Measurements from ENCODE around the gene TSFM. TPM values are rescaled to one million over a fixed set of nuclear protein-coding genes. Genes with fewer than 3 reads are reported as not detected.

The TSFM gene
- total RNA-seq, 4 donors from 2014 or later, result 1.4 to 23.2 (median 18.9) TPM

DNA sequence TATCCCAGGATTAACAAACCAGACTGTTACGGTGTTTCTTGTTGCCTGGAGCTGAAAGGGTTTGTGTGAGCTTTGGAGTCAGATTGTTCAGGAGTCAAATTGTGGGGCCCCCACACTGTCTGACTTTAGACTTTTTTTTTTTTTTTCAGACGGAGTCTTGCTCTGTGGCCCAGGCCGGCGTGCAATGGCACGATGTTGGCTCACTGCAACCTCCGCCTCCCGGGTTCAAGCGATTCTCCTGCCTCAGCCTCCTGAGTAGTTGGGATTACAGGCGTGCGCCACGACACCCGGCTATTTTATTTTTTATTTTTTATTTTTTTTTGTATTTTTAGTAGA lies 847 bp downstream of the TSFM start:
- intact Hi-C loops (cut with DNase I; ENCODE audit: low total_unique reads), result no loop called here
- in situ Hi-C loops (cut with MboI; ENCODE audit: low pct_ligation_motif_present in 1 of 4, low pct_unique_long_range_greater_than_20kb in 1 of 4, low sequenced_read_pairs in 3 of 4), result no loop called here
- Histone ChIP-seq H3K36me3 (peaks cover 0 to 23% (median 10%) of the 10 kb centered on the region in 4 donors), H3K27ac (peak overlapping the region in 2 of 4 donors; percentile 78 to 80), H3K4me3 (peak overlapping the region; percentile 77 to 98 (median 87)), H3K27me3 (no peaks in the 10 kb centered on the region), H3K4me1 (peaks cover 11 to 21% (median 14%) of the 10 kb centered on the region in 4 donors), H3K9me3 (no peaks in the 10 kb centered on the region)
- DNase-seq, result no peak
- WGBS, 2 donors (ENCODE audit: low coverage in 1 of 2), result 87 to 89% methylated on average over 11 to 12 of the region's 12 CpGs
- TF ChIP-seq POLR2A (IDR thresholded peaks at IDR 0.05) (no peak), EP300 (IDR thresholded peaks at IDR 0.05; ENCODE audit: low read depth) (no peak), POLR2AphosphoS5 (IDR thresholded peaks at IDR 0.05) (no peak), CTCF (IDR thresholded peaks at IDR 0.05) (no peak)

DNA sequence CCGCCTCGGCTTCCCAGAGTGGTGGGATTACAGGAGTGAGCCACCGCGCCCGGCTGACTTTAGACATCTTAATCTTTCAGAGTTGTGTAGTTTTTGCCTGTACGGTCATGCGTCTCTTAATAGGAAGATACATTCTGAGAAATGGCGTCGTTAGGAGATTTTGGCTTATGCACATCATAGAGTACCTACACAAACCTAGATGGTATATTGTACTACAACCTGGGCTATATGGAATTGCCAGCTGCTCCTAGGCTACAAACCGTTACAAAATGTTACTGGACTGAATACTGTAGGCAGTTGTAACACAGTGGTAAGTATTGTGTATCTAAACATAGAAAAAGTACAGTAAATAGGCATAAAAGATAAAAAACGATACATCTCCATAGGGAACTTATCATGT lies 1.3 kb downstream of the TSFM start:
- intact Hi-C loops (cut with DNase I; ENCODE audit: low total_unique reads), result no loop called here
- in situ Hi-C loops (cut with MboI; ENCODE audit: low pct_ligation_motif_present in 1 of 4, low pct_unique_long_range_greater_than_20kb in 1 of 4, low sequenced_read_pairs in 3 of 4), result no loop called here
- peaks cover 0 to 23% (median 10%) of the 10 kb centered on the region in 4 donors for H3K36me3 ChIP-seq
- H3K27me3 ChIP-seq, result no peaks in the 10 kb centered on the region
- TF ChIP-seq POLR2AphosphoS5 (IDR thresholded peaks at IDR 0.05) (no peak), EP300 (IDR thresholded peaks at IDR 0.05; ENCODE audit: low read depth) (no peak), POLR2A (IDR thresholded peaks at IDR 0.05) (no peak), CTCF (IDR thresholded peaks at IDR 0.05) (no peak)
- DNase-seq, result no peak
- no peaks in the 10 kb centered on the region for H3K9me3 ChIP-seq
- H3K4me1 ChIP-seq, result peaks cover 11 to 21% (median 14%) of the 10 kb centered on the region in 4 donors
- WGBS, 2 donors (ENCODE audit: low coverage in 1 of 2), result 87 to 91% methylated on average over 7 to 11 of the region's 11 CpGs
- no peak overlapping the region for H3K27ac ChIP-seq
- no peak overlapping the region for H3K4me3 ChIP-seq

DNA sequence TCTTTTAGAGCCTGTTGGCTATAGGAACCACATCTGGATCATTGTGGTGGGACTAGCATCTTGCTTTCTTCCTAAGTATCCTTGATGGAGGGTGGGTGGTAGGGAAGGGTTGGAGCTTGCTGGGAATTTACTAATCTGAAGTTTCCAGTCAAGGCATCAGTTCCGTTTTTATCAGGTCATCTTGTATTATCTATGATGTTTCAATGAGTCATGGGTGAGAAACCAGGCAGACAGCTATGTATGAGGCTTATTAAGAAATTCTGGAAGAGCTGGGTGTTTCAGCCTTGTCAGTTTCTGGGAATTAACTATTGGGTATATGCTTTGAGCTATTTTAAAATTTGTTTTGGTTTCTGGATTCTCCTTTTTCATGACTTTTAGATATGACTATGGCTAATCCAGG lies 11.3 kb downstream of the TSFM start:
- H3K9me3 ChIP-seq, result no peaks in the 10 kb centered on the region
- no peak overlapping the region for H3K27ac ChIP-seq
- no peak for DNase-seq
- no peak for TF ChIP-seq CTCF (IDR thresholded peaks at IDR 0.05)
- intact Hi-C loops (cut with DNase I; ENCODE audit: low total_unique reads) (no loop called here), in situ Hi-C loops (cut with MboI; ENCODE audit: low pct_ligation_motif_present in 1 of 4, low pct_unique_long_range_greater_than_20kb in 1 of 4, low sequenced_read_pairs in 3 of 4) (no loop called here)
- 29 to 53% methylated on average over 1 of the region's 1 CpG for WGBS, 2 donors (ENCODE audit: low coverage in 1 of 2)
- no peaks in the 10 kb centered on the region for H3K27me3 ChIP-seq
- peaks cover 0 to 6% (median 0%) of the 10 kb centered on the region in 4 donors for H3K4me1 ChIP-seq
- H3K36me3 ChIP-seq, result peaks cover 0 to 53% (median 21%) of the 10 kb centered on the region in 4 donors
- no peak overlapping the region for H3K4me3 ChIP-seq

DNA sequence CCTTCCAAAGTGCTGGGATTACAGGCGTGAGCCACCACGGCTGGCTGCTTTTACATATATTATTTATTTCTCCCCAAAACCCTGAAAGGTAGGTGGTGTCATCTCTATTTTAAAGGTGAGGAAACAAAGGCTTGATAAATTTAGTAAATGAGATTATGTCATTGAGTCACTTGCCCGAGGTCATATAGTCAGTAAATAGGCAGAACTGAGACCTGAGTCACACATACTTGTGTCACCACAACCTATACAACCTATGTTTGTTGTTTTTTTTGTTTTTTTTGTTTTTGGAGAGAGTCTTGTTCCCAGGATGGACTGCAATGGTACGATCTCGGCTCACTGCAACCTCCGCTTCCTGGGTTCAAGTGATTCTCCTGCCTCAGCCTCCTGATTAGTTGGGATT lies 12.8 kb downstream of the TSFM start:
- TF ChIP-seq EP300 (IDR thresholded peaks at IDR 0.05; ENCODE audit: low read depth) (no peak), POLR2AphosphoS5 (IDR thresholded peaks at IDR 0.05) (no peak), POLR2A (IDR thresholded peaks at IDR 0.05) (no peak), CTCF (IDR thresholded peaks at IDR 0.05) (no peak)
- no peak overlapping the region for H3K4me3 ChIP-seq
- peaks cover 0 to 56% (median 27%) of the 10 kb centered on the region in 4 donors for H3K36me3 ChIP-seq
- in situ Hi-C loops (cut with MboI; ENCODE audit: low pct_ligation_motif_present in 1 of 4, low pct_unique_long_range_greater_than_20kb in 1 of 4, low sequenced_read_pairs in 3 of 4), result no loop called here
- no peak for DNase-seq
- 92% methylated on average over 4 to 6 of the region's 6 CpGs for WGBS, 2 donors (ENCODE audit: low coverage in 1 of 2)
- peaks cover 0 to 6% (median 0%) of the 10 kb centered on the region in 4 donors for H3K4me1 ChIP-seq
- intact Hi-C loops (cut with DNase I; ENCODE audit: low total_unique reads), result no loop called here
- H3K9me3 ChIP-seq, result no peaks in the 10 kb centered on the region
- H3K27me3 ChIP-seq, result no peaks in the 10 kb centered on the region
- H3K27ac ChIP-seq, result no peak overlapping the region
